CD4-positive, alpha-beta T cell treated with Interferon gamma for 1 hour (primary cell): Measurements from ENCODE around the gene BMPR1B.
"Not testable (repeated sequence)": the region's sequence is repeated elsewhere in the genome, so short reads cannot be mapped to it uniquely, and the experiment has no call there.

ENCODE experiments used
- DNase-seq: peaks from one replicate; pipeline ENCODE4 v3.0.0-alpha.2; 2020

Gene BMPR1B

DNA sequence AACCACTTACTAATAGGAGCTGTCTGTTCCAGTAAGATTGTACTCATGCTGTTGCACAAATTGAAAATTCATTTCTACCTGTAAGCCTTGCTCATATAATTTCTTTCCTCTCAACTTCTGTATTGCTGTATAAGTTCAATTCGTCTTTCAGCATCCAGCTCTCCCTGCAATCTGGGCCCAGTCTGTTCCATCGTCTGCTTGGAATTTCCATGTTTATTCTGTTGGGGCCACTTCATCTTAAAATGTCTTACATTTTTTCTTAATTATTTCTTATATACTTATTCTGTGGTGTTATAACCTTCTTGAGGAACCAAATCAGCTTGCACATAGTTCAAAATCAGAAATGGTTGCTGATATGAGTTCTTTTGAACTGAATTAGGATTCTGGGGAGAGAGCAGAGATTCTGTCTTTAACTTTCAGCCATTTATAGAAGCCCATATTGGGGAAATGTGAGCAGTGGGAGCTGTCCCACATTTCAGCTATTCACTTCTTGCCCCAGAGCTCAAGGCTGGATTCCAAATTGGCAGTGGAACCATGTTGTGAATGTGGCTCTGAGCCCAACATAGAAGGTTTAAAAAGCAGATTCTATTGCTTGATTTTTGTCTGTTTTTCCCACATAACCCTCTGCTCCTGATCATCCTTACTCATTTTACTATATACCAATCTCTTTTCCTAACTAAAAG is 291.9 kb downstream of the BMPR1B start:
- no peak for DNase-seq

DNA sequence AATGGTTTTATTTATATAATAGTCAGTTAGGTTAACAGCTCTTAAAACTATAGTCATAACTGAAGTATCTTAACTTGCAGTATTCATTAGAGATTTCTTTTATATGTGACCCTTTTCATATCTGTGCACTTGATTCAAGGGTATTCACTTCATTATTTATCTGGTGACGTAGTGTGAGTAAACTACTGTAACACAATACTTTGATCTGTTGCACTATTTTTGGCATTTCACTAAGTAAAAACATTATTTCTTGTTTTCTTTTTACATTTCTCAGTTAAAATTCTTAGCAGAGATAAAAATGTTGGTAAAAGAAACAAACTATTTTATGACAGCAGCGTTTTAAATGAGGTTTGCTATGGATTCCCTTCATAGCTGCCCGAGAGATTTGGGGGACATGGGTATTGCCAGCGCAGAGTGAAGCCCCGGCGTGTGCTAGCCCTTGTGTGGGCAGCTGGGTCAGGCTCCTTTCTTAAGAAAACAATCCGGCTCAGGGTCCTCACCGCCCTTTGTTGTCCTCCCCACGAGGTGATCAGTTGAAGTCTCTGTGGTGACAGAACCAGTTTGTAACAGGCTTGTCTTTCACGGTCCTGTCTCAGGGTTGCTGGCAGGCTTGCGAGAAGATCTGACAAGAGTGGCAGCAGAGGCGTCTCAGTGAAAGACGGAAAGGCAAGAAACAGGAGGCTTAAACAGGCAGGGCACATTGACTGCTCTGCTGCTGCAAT is 293.4 kb downstream of the BMPR1B start:
- no peak for DNase-seq

DNA sequence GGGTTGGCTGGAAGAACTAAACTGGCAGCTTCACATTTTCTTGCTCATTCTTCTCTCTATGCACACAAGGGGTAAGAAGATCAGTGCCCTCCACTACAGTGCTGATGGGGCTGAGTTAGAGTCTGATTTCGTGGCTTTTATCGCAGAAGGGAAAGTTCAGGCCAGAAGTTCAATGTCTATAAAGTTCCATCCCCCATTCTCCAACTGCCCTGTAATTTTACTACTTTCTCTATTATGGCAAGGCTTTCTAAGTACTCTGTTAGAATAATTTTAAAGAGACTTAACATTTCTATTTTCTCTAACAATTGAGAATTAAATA is 293.9 kb downstream of the BMPR1B start:
- DNase-seq: no peak

DNA sequence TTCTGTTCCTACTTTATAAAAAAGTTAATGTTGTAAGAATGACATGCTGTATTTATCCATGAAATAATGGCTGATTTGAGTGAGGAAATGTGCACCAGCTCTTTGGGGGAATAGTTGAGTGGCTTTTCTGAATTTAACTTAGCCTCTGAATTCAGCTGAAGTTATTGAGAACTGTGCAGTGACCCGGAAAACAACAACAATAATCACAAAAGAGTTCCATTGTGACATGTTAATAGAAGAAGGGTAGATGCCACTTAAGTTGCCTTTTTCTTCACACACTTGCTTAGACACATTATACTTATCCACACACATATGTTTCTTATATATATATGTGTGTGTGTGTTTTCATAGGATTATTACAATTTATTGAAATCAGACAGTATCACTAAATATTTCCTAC is 301.2 kb downstream of the BMPR1B start:
- no peak for DNase-seq

DNA sequence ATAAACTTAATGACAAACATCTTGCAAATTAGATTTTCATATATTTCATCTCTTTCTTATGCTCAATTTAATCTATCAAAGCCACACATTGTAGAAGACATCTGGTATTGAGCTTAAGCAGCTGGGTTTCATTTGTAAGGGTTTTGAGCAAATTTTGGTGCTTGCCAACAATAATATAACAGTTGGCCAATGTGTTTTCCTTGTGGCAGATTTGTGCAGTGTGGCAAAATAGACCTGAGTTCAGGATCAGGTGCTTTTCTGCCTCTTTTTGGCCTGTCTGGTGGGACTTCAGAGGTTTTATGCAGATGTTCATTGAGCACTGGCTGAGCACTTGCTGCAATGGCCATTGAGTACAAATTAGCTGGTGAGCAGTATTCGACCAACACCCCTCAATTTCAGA is 301.9 kb downstream of the BMPR1B start:
- no peak for DNase-seq

DNA sequence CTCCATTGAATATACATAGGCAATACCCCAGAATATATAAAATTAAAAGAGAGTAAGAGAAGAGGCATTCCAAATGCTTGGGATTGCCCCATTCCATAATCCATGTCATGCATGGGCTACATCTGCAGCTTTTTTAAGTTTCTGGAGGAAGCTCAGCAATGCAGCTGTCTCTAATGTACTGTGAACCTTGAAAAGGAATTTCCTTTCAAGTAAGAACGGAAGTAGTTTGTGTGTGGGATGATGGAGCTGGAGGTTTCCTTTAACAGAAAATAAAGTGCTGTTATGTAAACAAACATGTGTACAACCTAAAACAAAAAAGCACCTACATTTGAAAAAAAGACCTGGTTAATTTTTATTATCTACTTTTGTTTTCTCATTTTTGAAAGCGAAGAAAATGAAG is 303.5 kb downstream of the BMPR1B start:
- no peak for DNase-seq

DNA sequence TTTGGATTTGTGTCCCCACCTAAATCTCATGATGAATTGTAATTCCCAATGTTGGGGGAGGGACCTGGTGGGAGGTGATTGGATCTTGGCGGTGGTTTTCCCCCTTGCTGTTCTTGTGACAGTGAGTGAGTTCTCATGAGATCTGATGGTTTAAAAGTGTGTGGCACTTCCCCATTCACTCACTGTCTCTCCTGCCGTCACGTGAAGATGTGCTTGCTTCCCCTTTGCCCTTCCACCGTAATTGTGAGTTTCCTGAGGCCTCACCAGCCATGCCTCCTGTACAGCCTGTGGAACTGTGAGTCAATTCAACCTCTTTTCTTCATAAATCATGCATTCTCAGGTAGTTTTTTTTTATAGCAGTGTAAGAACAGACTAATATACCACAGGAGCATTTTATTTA is 304.0 kb downstream of the BMPR1B start:
- not testable (repeated sequence) for DNase-seq

DNA sequence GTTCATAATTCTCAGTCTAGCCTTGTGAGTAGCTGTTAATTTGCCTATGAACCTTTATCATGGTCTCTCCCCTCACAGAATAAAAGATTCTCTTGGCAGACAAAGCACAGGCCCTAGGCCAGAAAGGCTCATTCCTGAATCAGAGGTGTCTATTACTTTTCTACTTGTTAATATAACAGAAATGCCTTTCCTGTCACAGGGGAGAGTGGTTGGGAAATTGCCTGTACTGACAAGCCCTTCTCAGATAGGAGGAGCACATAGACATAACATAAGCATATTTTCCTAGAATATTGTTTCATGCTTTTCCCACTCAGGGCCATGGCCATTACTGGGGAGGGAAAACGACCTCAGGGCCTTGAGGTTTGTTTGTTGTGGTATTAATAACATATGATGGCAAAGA is 308.3 kb downstream of the BMPR1B start:
- no peak for DNase-seq

DNA sequence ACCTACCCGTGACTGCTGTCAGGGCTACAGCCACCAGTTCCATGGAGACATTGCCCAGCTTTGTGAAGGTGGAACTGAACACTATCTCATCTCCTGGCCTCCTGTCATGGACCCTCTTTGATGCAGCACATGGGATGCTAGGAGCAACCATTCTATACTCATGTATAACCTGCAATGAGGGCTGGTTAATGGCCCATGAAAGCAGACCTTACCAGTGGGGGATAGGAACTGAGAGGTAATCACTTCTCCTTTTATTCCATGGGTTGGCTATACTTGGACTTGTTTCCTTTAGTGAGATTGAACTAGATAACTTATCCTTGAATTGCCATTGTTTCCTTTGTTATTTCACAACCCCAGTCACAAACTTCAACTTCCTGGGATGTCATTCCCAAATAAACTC is 310.6 kb downstream of the BMPR1B start:
- DNase-seq: no peak

DNA sequence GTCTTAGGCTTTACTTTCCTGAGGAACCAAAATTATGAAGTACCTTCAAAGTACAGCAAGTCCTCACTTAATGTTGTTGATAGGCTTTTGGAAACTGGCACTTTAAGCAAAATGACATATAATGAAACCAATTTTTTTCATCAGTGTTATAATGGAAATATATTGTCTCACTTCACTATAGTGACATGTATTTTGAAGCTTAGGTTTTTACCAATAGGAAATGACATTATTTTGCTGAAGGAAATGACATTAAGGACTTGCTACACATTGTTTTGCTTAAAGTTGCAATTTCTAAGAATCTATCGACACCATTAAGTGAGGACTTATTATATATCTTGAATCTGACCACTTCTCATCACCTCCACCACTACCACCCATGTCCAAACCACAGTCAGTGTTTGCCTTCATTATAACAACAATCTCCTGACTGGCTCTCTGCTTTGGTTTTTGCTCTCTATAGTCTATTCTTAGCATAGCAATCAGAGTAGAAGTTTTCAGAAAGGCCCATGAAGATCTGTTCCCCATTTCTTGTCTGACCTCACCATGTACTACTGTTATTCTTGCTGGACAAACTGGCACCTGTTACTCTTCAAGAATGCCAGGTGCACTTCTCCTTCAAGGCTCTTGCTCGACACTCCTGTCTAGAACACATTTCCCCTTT is 311.2 kb downstream of the BMPR1B start:
- no peak for DNase-seq

DNA sequence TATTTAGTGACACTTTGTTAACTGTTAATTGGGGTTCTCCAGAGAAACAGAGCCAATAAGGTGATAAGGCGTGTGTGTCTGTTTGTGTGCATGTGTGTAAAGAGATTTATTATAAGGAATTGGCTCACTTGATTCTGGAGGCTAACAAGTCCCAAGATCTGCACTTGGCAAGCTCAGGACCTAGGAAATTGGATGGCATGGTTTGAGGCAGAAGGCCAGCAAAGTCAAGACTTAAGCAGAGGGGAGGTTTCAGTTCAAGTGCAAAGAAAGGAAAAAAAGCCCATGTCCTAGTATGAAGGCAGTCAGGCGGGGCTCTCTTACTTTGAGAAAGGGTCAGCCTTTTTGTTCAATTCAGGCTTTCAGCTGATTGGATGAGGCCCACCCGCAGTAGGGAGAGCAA is 314.1 kb downstream of the BMPR1B start:
- no peak for DNase-seq

DNA sequence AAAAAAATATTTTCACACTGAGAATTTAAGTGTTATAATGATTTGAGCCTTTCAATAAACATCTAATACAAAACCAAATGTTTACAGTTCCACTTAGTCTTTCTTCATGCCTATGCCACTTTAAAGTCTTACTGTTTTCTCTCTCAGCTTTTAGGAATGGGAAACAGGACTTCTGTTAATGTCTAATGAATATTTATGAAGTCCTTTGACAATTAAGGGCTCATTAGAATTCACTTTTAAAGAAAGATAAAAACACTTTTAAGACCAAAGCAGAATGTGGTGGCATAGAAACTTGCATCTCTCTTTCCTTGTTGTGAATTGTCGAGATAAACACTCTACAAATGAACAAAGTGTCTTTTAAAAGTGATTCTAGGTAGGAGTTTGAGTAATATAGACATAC is 315.9 kb downstream of the BMPR1B start:
- DNase-seq: no peak

DNA sequence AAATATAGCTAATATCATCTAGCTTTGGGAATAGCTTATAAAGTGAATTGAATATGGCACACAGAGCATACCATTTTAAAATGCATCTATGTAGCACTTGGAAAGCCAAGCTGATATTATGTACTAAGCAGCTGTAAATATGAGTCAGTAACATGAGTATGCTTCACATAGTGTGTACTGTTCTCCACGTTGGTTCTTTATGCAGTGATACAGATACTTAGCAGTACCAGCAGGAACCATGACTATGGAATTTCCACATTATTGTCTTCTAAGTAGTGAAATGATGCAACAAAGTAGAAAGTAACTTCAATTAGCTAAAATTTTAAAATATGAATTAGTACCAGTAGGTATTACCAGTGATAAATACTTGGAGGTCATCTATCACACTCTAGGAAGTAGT is 320.1 kb downstream of the BMPR1B start:
- DNase-seq: no peak

DNA sequence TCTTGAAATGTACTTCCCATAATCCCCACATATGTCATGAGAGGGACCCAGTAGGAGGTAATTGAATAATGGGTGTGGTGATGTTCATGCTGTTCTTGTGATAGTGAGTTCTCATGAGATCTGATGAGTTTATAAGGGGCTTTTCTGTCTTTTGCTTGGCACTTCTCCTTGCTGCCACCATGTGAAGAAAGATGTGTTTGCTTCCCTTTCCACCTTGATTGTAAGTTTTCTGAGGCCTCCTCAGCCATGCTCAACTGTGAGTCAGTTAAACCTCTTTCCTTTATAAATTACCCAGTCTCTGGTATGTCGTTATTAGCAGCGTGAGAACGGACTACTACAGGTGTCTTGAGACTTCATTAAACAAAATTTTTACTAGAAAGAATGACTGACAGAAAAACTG is 323.2 kb downstream of the BMPR1B start:
- no peak for DNase-seq

DNA sequence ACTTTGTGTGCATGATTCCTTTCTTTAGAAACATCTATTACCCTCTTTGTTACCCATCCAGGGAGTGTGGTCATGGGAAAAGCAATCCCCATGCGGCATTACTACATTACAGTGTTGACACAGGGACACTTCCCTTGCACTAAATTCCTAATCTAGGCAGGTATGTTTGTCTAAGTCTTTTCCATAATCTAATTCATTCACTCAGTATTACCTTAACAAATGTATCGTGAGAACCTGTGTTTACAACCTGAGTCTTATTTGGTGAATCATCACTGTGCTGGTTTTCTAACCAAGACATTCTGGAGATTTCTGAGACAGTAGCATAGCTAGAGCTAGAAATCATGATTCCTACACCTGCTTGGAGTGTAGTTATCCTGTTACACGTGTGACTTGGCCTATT is 326.8 kb downstream of the BMPR1B start:
- no peak for DNase-seq

DNA sequence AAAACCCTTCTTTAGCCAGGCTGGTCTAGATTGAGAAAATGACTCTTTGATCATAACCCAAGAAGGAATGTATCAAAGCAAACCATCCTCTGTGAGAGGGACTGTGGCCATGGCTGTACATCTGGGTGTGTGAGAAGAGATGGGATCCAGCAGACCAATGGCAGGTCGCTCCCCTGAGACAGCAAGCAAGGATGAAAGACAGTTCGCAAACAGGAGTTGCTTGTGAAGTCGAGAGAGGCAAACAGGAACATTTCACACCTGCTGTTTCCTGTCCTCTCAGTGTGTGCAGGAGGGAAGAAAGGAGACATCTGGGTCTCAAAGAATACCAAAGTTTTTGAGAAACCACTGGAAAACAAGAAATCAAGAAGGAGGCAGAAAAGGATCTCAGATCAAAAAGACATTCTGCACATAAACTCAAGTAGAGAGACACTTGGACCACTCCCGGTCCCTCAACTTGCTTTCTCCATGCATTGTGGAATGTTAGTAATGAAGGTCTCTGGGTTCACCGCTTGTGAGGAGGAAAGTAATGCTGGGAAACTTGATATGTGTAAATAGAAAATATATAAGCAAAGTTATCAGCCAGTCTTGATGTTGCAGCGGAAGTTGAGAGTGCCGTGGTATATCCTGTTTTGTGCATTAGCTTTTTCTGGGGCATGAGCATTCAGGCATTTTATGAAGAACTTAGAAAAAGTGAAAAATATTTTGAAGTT is 327.5 kb downstream of the BMPR1B start:
- DNase-seq: no peak

DNA sequence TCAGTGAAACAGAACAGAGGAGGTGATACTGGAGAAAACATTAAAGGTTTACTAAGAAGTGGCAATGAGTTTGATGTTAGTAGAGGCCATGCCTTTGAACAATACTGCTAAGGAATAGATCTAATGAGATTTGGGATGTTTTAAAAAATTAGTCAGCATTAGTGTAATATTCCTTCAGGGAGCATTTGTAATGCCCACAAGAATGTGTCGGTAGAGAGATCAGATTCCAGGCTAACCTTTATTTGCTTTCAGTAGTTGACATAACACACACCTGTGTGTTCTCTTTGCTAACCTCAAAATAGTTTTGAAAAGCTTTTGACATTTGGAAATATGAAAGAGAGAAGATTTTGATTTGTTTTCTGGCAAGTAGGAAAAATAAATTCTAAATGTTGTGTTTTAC is 328.8 kb downstream of the BMPR1B start:
- DNase-seq: no peak

DNA sequence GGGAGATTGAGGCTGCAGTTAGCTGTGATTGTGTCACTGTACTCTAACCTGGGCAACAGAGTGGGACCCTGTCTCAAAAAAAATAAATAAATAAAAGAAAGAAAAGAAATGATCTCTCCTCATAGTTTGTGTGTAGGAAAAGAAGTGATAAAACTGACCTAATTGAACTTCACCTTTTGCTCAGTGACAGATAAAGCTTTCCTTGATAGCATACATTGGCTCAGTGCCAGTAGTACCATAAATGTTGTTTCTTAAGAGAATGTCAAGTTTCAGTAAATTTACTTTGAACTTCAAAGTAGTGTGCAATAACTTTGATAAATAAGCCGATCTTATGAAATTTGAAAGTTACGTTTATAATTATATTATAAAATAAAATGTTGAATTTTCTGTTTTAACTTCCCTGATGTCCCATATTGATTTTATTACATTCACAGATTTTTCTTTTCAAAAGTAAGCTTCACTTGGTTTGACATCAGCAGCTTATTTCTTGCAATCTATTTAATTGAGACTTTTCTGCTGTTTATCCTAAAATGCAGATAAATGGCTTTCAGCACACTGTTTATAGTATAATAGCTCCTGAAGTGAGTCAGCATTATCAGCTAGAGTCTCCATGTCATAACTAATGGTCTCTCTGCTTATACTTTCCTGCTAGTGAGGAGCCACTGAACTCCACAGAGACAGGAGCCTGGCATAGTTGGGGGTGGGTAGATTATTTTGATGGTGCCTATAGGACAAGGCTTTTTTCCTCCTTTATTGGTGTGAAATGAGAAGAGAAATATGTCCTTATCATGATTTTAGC is 330.1 kb downstream of the BMPR1B start:
- no peak for DNase-seq

DNA sequence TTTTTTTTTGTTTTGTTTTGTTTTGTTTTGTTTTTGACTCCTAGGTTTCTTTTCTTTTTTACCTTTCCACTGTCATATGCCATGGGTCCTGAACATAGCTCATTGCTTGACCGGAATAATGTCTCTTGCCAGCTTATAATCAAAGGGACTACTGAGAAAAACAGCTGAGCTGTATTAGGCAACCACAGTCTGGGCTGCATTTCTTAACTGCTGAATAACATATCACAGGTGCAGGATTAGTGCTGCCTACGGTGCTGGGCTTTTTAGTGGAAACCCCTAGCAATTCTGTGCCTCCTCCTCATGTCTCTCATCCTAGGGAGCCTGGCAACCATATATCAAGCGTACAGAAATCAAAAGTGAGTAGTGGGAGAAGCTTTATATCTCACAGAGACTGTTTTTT is 333.5 kb downstream of the BMPR1B start:
- no peak for DNase-seq

DNA sequence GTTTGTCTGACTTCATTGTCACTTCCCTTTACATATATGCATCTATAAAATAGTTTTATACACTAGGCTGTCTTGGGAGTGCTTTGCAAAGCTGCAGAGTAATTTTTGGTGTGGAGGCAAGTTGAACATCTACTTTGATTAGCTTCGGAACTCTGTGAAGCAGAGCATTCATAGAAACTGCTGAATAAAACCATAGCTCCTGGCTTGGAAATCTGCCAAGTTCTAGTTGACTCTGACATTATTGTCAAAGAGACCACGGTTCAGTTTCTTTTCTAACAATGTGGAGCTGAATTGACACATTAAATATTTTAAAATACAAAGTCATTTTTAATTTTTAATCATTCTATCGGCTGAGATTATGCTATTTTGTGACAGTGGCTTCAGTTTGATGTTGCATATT is 335.0 kb downstream of the BMPR1B start:
- DNase-seq: no peak

DNA sequence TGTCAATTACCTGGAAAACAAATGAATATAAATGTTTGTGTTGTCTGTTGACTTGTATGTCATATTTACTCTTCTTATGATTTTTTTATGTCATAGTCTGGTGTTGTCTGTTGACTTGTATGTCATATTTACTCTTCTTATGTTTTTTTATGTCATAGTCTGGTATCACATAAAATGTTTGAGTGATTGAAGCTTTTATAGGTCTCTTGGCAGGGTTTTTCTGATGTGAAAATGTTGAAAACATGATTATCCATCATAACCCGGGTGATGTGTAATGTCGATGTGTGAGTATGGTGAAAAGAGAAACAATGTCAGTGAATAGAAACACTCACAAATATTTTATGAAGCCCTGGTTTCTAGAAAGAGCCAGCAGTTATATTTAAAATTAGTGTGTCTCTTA is 335.7 kb downstream of the BMPR1B start:
- DNase-seq: no peak

DNA sequence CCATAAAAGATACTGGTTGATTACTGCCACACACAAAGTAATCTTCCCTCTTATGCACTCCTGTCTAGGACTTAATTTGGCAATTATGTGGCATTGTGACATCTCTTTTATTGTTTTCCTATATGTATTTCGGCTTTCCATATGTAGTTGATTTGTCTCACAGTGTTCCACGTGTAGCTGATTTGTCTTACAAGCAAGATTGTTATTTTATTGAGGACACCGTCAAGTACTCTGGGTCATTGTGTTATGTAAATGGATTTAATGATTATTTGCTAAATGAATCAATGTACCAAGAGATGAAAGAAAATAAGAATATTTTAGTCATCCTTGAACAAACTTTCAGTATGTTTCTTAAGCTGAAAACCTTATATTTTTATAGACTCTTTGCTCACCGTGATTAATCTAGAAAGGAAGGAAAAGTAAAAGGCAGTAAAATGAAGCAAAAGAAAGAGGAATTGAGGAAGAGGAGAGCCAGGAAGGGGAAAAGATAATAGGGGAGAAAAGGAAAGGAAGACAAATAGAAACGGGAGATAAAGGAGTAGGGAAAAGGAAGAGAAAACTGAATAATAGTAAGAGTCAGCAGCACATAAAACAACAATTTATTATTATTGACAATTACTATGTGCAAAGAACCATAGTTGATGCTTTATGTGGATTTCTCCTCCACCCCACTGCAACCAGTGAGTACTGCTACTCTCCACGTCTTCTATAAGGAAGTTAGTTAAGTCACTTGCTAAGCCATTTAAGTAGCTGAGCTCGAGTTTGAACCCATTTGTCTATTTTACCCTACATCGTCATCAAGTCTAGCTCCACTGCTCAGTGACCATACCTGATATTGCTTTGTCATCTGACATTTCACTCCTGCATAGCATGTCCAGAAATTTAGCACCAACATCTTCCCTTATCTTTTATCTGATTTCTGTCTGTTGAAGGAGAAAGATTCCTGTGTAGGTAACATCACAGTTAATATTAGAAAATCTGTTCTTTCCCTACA is 336.5 kb downstream of the BMPR1B start:
- DNase-seq: no peak
